Esophagus squamous epithelium (tissue), 5 donors: Measurements from ENCODE around the gene CDC14B. TPM values are rescaled to one million over a fixed set of nuclear protein-coding genes. Genes with fewer than 3 reads are reported as not detected.

Experiments used
- DNase-seq: peaks from one replicate; lab custom pipeline; 2025; lab: John Stamatoyannopoulos, UW
- H3K27ac ChIP-seq, 4 donors: fragments of 200-600 bp; sonication (generic); one replicate each; pipeline ENCODE4 v1.5.1; 2016 to 2019; ENCODE audit warnings: mild to moderate bottlenecking in 1 of 4
- H3K27me3 ChIP-seq, 4 donors: fragments of 200-600 bp; sonication (generic); 1 replicate in 3 of 4; 2 replicates in 1 of 4; pipeline versions ENCODE4 v1.5.1 to v1.6.0; 2017 to 2021; ENCODE audit warnings: antibody characterized with exemption in 1 of 4
- H3K36me3 ChIP-seq, 3 donors: fragments of 200-600 bp; sonication (generic); one replicate each; pipeline ENCODE4 v1.5.1; 2016 to 2019
- H3K4me1 ChIP-seq, 3 donors: fragments of 200-600 bp; sonication (generic); one replicate each; pipeline ENCODE4 v1.5.1; 2017 to 2019
- H3K4me3 ChIP-seq, 4 donors: fragments of 200-600 bp; sonication (generic); 1 replicate in 3 of 4; 2 replicates in 1 of 4; pipeline ENCODE4 v1.5.1; 2016 to 2019; ENCODE audit warnings: mild to moderate bottlenecking in 2 of 4, moderate library complexity in 1 of 4
- H3K9me3 ChIP-seq, 3 donors: fragments of 200-600 bp; sonication (generic); one replicate each; pipeline ENCODE4 v1.5.1; 2016 to 2019
- CTCF ChIP-seq, 6 experiments: fragments of 450-650 bp in 4 of 6; fragments of 200-600 bp in 2 of 6; sonication (generic) in 2 of 6; IDR thresholded peaks; one replicate each; pipeline ENCODE4 v1.5.1; 2016 to 2019; ENCODE audit warnings: antibody characterized with exemption in 6 of 6, mild to moderate bottlenecking in 4 of 6, moderate library complexity in 4 of 6
- POLR2A ChIP-seq, 4 donors: fragments of 450-650 bp; IDR thresholded peaks; one replicate each; pipeline ENCODE4 v1.6.1; 2017; ENCODE audit warnings: antibody characterized with exemption in 4 of 4, mild to moderate bottlenecking in 4 of 4, moderate library complexity in 3 of 4
- WGBS, 2 donors: methylation state at CpG; one replicate each; pipeline ENCODE4 v1.1.5; 2018; 5-methylcytosine and 5-hydroxymethylcytosine counted together
- intact Hi-C: fragments of 100-400 bp; cut with DNase I; formaldehyde crosslinking; loops from one replicate; pipeline ENCODE4 v1.15.0; 2022
- total RNA-seq, 4 donors: library from RNA; depleted of rRNA; stranded (reverse); fragments of >200 nt; gene quantifications; one replicate each; pipeline ENCODE4 v1.1.0, GENCODE V29; 2016
- donor health status: DM: yes; HTN: yes; CAD: no.

Gene CDC14B
- total RNA-seq, 4 donors from 2014 or later = 2.7 to 14.8 (median 9.1) TPM

- intact Hi-C loops = no loop called here
- peak overlapping the region in 3 of 4 donors; percentile 3 to 78 (median 52) for H3K27ac ChIP-seq
- H3K36me3 ChIP-seq = peaks cover 0 to 16% (median 0%) of the 10 kb centered on the region in 3 donors
- H3K4me3 ChIP-seq = no peak overlapping the region
- H3K27me3 ChIP-seq = no peaks in the 10 kb centered on the region
- peaks cover 0 to 26% (median 0%) of the 10 kb centered on the region in 3 donors for H3K4me1 ChIP-seq
- no peaks in the 10 kb centered on the region for H3K9me3 ChIP-seq
- TF ChIP-seq POLR2A (IDR thresholded peaks at IDR 0.05) (no peak), CTCF (IDR thresholded peaks at IDR 0.05) (no peak)
- no peak for DNase-seq
- 92 to 94% methylated on average over 5 of the region's 5 CpGs for WGBS, 2 donors
These were observed 106.0 kb downstream of the CDC14B start for GRCh38 chr9:96513622-96514021.

- no peak for DNase-seq
- peaks cover 0 to 17% (median 0%) of the 10 kb centered on the region in 3 donors for H3K36me3 ChIP-seq
- WGBS, 2 donors = 89 to 93% methylated on average over 3 of the region's 3 CpGs
These were observed 107.4 kb downstream of the CDC14B start for GRCh38 chr9:96512240-96512639.

GRCh38 chr9:96510258-96510657 lies 109.4 kb downstream of the CDC14B start:
- Histone ChIP-seq H3K36me3 (peaks cover 0 to 17% (median 0%) of the 10 kb centered on the region in 3 donors), H3K9me3 (no peaks in the 10 kb centered on the region), H3K27me3 (no peaks in the 10 kb centered on the region), H3K4me1 (peaks cover 0 to 17% (median 0%) of the 10 kb centered on the region in 3 donors), H3K4me3 (no peak overlapping the region), H3K27ac (no peak overlapping the region)
- intact Hi-C loops = no loop called here
- TF ChIP-seq POLR2A (IDR thresholded peaks at IDR 0.05) (no peak), CTCF (IDR thresholded peaks at IDR 0.05) (no peak)
- DNase-seq = no peak
- WGBS, 2 donors = 79 to 81% methylated on average over 4 of the region's 4 CpGs

More at GRCh38 chr9:96512240-96512639, 107.4 kb downstream of the CDC14B start:
- H3K27ac ChIP-seq = no peak overlapping the region
- no peaks in the 10 kb centered on the region for H3K9me3 ChIP-seq
- H3K4me3 ChIP-seq = no peak overlapping the region
- no peaks in the 10 kb centered on the region for H3K27me3 ChIP-seq
- intact Hi-C loops = no loop called here
- peaks cover 0 to 26% (median 0%) of the 10 kb centered on the region in 3 donors for H3K4me1 ChIP-seq
- no peak for TF ChIP-seq POLR2A (IDR thresholded peaks at IDR 0.05)
- TF ChIP-seq CTCF (IDR thresholded peaks at IDR 0.05) = no peak

GRCh38 chr9:96509848-96510247 lies 109.8 kb downstream of the CDC14B start:
- no peak overlapping the region for H3K4me3 ChIP-seq
- 66% methylated on average over 2 of the region's 2 CpGs for WGBS, 2 donors
- peaks cover 0 to 14% (median 0%) of the 10 kb centered on the region in 3 donors for H3K4me1 ChIP-seq
- no peak for DNase-seq
- TF ChIP-seq POLR2A (IDR thresholded peaks at IDR 0.05) (no peak), CTCF (IDR thresholded peaks at IDR 0.05) (no peak)
- no peak overlapping the region for H3K27ac ChIP-seq
- no peaks in the 10 kb centered on the region for H3K9me3 ChIP-seq
- intact Hi-C loops = no loop called here
- H3K27me3 ChIP-seq = no peaks in the 10 kb centered on the region
- H3K36me3 ChIP-seq = peaks cover 0 to 17% (median 0%) of the 10 kb centered on the region in 3 donors

- Histone ChIP-seq H3K27me3 (no peaks in the 10 kb centered on the region), H3K4me3 (no peak overlapping the region), H3K36me3 (peaks cover 0 to 19% (median 0%) of the 10 kb centered on the region in 3 donors), H3K27ac (peak overlapping the region in 1 of 4 donors; percentile 18), H3K4me1 (peaks cover 0 to 8% (median 0%) of the 10 kb centered on the region in 3 donors), H3K9me3 (no peaks in the 10 kb centered on the region)
- 73 to 93% methylated on average over 5 of the region's 5 CpGs for WGBS, 2 donors
- TF ChIP-seq CTCF (IDR thresholded peaks at IDR 0.05) = no peak
- no peak for TF ChIP-seq POLR2A (IDR thresholded peaks at IDR 0.05)
- intact Hi-C loops = no loop called here
- DNase-seq = no peak
These were observed 110.6 kb downstream of the CDC14B start for GRCh38 chr9:96509026-96509425.
